Gastrocnemius medialis (tissue), 4 donors: ENCODE results near the gene PLEKHG1. TPM values are rescaled to one million over a fixed set of nuclear protein-coding genes. Genes with fewer than 3 reads are reported as not detected.

Experiments
- ATAC-seq, 2 donors: fragments of 150-250 bp; one replicate each; pipeline ENCODE4 v1.9.1; 2016
- DNase-seq, 2 donors: peaks; one replicate each; pipeline ENCODE4 v3.0.0-alpha.2; 2019
- H3K27ac ChIP-seq, 4 donors: fragments of 200-600 bp; sonication (generic); 1 replicate in 1 of 4; 2 replicates in 3 of 4; pipeline ENCODE4 v1.5.1; 2016 to 2018; ENCODE audit warnings: mild to moderate bottlenecking in 2 of 4, moderate library complexity in 1 of 4
- H3K27me3 ChIP-seq, 3 donors: fragments of 200-600 bp; sonication (generic) in 2 of 3; 1 replicate in 1 of 3; 2 replicates in 2 of 3; pipeline versions ENCODE4 v1.5.1 to v1.6.0; 2016 to 2019; ENCODE audit warnings: mild to moderate bottlenecking in 1 of 3, moderate library complexity in 1 of 3
- H3K36me3 ChIP-seq, 2 donors: fragments of 200-600 bp; sonication (generic) in 1 of 2; one replicate each; pipeline ENCODE4 v1.5.1; 2017 to 2018
- H3K4me1 ChIP-seq, 2 donors: fragments of 200-600 bp; sonication (generic) in 1 of 2; one replicate each; pipeline ENCODE4 v1.5.1; 2016 to 2017; ENCODE audit warnings: mild to moderate bottlenecking in 2 of 2
- H3K4me3 ChIP-seq, 4 donors: fragments of 200-600 bp; sonication (generic) in 3 of 4; 1 replicate in 1 of 4; 2 replicates in 3 of 4; pipeline ENCODE4 v1.5.1; 2016 to 2019; ENCODE audit warnings: mild to moderate bottlenecking in 2 of 4
- H3K9me3 ChIP-seq, 3 donors: fragments of 200-600 bp; sonication (generic) in 2 of 3; 1 replicate in 1 of 3; 2 replicates in 2 of 3; pipeline ENCODE4 v1.5.1; 2016 to 2019
- POLR2A ChIP-seq, 2 donors: fragments of 450-650 bp; IDR thresholded peaks; one replicate each; pipeline ENCODE4 v1.6.1; 2017; ENCODE audit warnings: antibody characterized with exemption in 2 of 2, mild to moderate bottlenecking in 2 of 2, moderate library complexity in 2 of 2
- in situ Hi-C, 4 donors: fragments of 200-750 bp; cut with MboI; loops; one replicate each; pipeline versions ENCODE4 v1.15.0 to v1.8.0; 2017; ENCODE audit warnings: low sequenced_read_pairs in 4 of 4
- intact Hi-C: fragments of 100-400 bp; cut with DNase I; formaldehyde crosslinking; loops from one replicate; pipeline ENCODE4 v1.15.1; 2023; ENCODE audit warnings: low total_unique reads
- total RNA-seq, 4 donors: library from RNA; depleted of rRNA; stranded (reverse); fragments of >200 nt; gene quantifications; one replicate each; pipeline versions ENCODE4 v1.1.0 to v1.2.3, GENCODE V29; 2016
- TF ChIP-seq, protein P1 (sequence below), 5 experiments: fragments of 450-650 bp in 3 of 5; fragments of 200-600 bp in 2 of 5; sonication (generic) in 2 of 5; IDR thresholded peaks in 4 of 5; conservative IDR thresholded peaks in 1 of 5; 1 replicate in 4 of 5; 2 replicates in 1 of 5; pipeline ENCODE4 v1.5.1; 2016 to 2019; ENCODE audit warnings: antibody characterized with exemption in 5 of 5, mild to moderate bottlenecking in 3 of 5, moderate library complexity in 3 of 5

The PLEKHG1 gene
- total RNA-seq, 4 donors from 2014 or later = 2.3 to 7.7 (median 4.4) TPM

GRCh38 chr6:150587637-150588036, 12.0 kb upstream of the PLEKHG1 start:
- no peak for ATAC-seq
- in situ Hi-C loops (no loop called here), intact Hi-C loops (no loop called here)
- H3K4me3 ChIP-seq = no peak overlapping the region
- no peaks in the 10 kb centered on the region for H3K4me1 ChIP-seq
- H3K27ac ChIP-seq = no peak overlapping the region
- no peaks in the 10 kb centered on the region for H3K36me3 ChIP-seq
- no peaks in the 10 kb centered on the region for H3K9me3 ChIP-seq
- no peak for TF ChIP-seq POLR2A (IDR thresholded peaks at IDR 0.05)
- TF ChIP-seq, protein P1, sequence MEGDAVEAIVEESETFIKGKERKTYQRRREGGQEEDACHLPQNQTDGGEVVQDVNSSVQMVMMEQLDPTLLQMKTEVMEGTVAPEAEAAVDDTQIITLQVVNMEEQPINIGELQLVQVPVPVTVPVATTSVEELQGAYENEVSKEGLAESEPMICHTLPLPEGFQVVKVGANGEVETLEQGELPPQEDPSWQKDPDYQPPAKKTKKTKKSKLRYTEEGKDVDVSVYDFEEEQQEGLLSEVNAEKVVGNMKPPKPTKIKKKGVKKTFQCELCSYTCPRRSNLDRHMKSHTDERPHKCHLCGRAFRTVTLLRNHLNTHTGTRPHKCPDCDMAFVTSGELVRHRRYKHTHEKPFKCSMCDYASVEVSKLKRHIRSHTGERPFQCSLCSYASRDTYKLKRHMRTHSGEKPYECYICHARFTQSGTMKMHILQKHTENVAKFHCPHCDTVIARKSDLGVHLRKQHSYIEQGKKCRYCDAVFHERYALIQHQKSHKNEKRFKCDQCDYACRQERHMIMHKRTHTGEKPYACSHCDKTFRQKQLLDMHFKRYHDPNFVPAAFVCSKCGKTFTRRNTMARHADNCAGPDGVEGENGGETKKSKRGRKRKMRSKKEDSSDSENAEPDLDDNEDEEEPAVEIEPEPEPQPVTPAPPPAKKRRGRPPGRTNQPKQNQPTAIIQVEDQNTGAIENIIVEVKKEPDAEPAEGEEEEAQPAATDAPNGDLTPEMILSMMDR (IDR thresholded peaks at IDR 0.05 in 4 of 5, conservative IDR thresholded peaks at IDR 0.05 in 1 of 5) = no peak
- H3K27me3 ChIP-seq = no peaks in the 10 kb centered on the region
- DNase-seq = no peak

DNA sequence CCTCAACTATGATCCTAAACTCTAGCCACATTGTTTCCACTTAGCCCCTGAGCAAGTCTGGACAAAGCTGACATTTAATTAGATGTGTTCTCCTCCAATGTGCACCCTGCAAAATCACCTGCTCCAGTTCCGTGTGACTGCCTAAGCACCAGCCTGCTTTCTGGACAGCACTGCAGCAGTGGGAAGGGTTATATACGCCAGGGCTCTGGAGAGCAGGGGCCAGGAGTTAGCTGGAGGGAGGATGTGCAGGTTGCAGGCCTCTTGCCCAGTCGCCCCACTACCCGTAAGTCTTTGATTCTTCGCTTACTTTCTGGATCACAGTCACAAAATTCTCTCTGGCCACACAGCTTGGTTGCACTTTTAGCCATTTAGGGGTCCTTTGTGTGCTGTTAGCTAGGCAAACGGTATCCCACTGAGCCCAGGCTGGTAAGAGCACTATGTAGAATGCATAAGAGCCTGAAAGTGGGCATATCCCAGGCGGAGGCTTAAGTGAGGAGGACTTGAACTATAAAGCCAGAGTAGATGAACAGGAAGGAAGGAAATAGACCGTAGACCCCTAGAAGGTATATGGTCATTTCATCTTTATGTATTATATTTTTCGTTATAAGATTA, 10.7 kb upstream of the PLEKHG1 start:
- TF ChIP-seq POLR2A (IDR thresholded peaks at IDR 0.05) = no peak
- TF ChIP-seq, protein P1 (IDR thresholded peaks at IDR 0.05 in 4 of 5, conservative IDR thresholded peaks at IDR 0.05 in 1 of 5) = no peak
- H3K27me3 ChIP-seq = no peaks in the 10 kb centered on the region
- in situ Hi-C loops = no loop called here
- intact Hi-C loops = no loop called here
- no peaks in the 10 kb centered on the region for H3K36me3 ChIP-seq
- DNase-seq (no peak), ATAC-seq (no peak)
- H3K27ac ChIP-seq = no peak overlapping the region
- no peak overlapping the region for H3K4me3 ChIP-seq
- no peaks in the 10 kb centered on the region for H3K4me1 ChIP-seq
- H3K9me3 ChIP-seq = no peaks in the 10 kb centered on the region

GRCh38 chr6:150589852-150590251, 9.8 kb upstream of the PLEKHG1 start:
- TF ChIP-seq, protein P1 (IDR thresholded peaks at IDR 0.05 in 4 of 5, conservative IDR thresholded peaks at IDR 0.05 in 1 of 5) = no peak
- no peak for TF ChIP-seq POLR2A (IDR thresholded peaks at IDR 0.05)
- ATAC-seq (no peak), DNase-seq (no peak)
- H3K36me3 ChIP-seq = no peaks in the 10 kb centered on the region
- in situ Hi-C loops = no loop called here
- no peak overlapping the region for H3K4me3 ChIP-seq
- intact Hi-C loops = no loop called here
- no peaks in the 10 kb centered on the region for H3K27me3 ChIP-seq
- H3K4me1 ChIP-seq = no peaks in the 10 kb centered on the region
- H3K27ac ChIP-seq = no peak overlapping the region
- H3K9me3 ChIP-seq = no peaks in the 10 kb centered on the region

DNA sequence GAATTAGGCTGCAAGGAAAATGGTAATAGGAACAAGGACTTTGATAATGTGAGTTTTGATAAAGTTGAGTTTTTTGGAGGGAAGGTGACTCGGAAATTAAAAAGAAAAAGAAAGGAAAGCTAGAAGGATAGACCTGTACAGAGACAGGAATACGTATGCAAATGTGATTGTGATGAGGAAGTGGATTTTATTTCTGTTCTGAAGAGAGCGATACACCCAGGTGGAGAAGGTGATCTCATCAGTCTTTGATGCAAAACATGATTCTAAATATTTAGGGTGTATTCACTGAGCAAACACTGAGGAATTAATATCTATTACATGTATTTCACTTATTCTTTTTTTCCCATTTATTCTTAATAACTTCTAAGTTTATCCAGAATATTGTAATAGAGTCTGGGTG, 9.2 kb upstream of the PLEKHG1 start:
- TF ChIP-seq, protein P1 (IDR thresholded peaks at IDR 0.05 in 4 of 5, conservative IDR thresholded peaks at IDR 0.05 in 1 of 5) = no peak
- TF ChIP-seq POLR2A (IDR thresholded peaks at IDR 0.05) = no peak
- in situ Hi-C loops = no loop called here
- no peaks in the 10 kb centered on the region for H3K36me3 ChIP-seq
- no peak for ATAC-seq
- DNase-seq = no peak
- no peaks in the 10 kb centered on the region for H3K27me3 ChIP-seq
- no peaks in the 10 kb centered on the region for H3K4me1 ChIP-seq
- no peak overlapping the region for H3K4me3 ChIP-seq
- H3K9me3 ChIP-seq = no peaks in the 10 kb centered on the region
- H3K27ac ChIP-seq = no peak overlapping the region
- intact Hi-C loops = no loop called here
